Astrocyte (in vitro differentiated cells and primary cell): ENCODE results near the gene MDFIC.

Experiments used
- CTCF ChIP-seq: IDR thresholded peaks from 2 replicates; pipeline ENCODE4 v1.5.1; 2011; ENCODE audit warnings: low read depth, mild to moderate bottlenecking, inconsistent platforms, low read length, moderate library complexity; ENCODE audit not compliant: insufficient read depth
- EZH2 ChIP-seq: IDR thresholded peaks from 2 replicates; pipeline ENCODE4 v1.6.1; 2012; ENCODE audit warnings: mild to moderate bottlenecking, low read length, inconsistent platforms; ENCODE audit not compliant: insufficient read depth

DNA sequence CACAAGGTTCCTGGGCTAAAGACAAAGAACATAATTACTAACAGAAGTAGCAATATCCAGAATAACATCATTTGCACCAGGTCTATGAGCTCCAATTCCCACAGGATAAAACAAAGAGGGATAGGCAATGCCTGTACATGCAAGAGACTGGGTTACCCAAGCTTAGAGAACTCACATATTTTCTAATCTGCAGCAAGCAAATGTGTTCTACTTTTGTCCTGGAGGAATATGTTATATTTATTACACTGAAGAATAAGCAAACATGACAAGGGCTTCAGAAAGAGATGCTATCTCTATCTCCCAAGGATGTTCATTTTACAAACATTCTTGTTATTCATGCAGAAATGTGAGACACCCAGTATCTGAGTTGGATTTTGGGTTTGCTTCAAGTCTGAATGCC is 118.6 kb downstream of the MDFIC start:
- TF ChIP-seq CTCF (no peak), EZH2 (no peak)
